ENCODE results near the gene PLD4.

The PLD4 gene

DNA sequence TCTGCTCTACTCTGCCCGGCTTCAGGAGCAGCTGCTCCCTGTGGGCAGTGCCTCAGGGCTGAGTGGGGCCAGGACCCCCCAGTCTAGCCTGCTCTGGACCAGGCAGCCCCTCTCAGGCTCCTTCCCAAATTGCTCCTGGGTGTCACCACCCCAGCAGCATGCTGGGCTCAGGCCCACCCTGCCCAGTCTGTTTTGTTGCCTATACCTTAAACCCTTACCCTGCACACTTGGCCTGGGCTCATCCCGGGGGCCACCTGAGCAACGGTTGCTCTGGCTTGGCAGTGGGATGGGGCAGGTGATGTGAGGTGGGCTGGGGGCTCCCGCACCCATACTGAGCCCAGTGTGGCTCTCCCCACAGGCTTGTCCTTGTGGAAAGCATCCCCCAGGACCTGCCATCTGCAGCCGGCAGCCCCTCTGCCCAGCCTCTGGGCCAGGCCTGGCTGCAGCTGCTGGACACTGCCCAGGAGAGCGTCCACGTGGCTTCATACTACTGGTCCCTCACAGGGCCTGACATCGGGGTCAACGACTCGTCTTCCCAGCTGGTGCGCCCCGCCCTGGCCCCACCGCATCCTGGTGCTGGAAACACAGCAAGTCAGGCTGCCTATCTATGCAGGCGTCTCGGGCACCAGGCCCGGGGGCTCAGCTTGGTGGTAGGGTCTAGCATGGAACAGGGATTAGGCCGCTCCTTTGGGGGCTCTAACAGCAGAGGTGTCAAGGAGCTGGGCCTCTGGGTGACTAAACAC, 3.9 kb downstream of the PLD4 start:
- Histone ChIP-seq H3K9me3 (ENCODE audit: insufficient read depth, low read length) (no peaks in the 10 kb centered on the region), H3K27ac (ENCODE audit: low read depth, low read length) (no peak overlapping the region), H3K4me3 (ENCODE audit: insufficient read depth, low read length, poor library complexity, severe bottlenecking) (no peak overlapping the region), H3F3A (ENCODE audit: insufficient read depth) (no peaks in the 10 kb centered on the region), H3K36me3 (ENCODE audit: low read length) (no peaks in the 10 kb centered on the region), H3K27me3 (ENCODE audit: low read length) (no peaks in the 10 kb centered on the region), H3K79me2 (ENCODE audit: insufficient read depth, low read length) (no peaks in the 10 kb centered on the region), H3K9me2 (replicated peaks; ENCODE audit: insufficient read depth, low read length) (no peaks in the 10 kb centered on the region), H2AFZ (ENCODE audit: low read depth, low read length, severe bottlenecking) (no peak overlapping the region), H3K9ac (ENCODE audit: low read length) (no peak overlapping the region), H3K4me2 (ENCODE audit: low read depth, low read length, poor library complexity, severe bottlenecking) (no peak overlapping the region), H4K20me1 (ENCODE audit: low read depth, low read length) (no peaks in the 10 kb centered on the region)
- no peak for TF ChIP-seq EZH2phosphoT487 (conservative IDR thresholded peaks at IDR 0.05; ENCODE audit: low read length)
- TF ChIP-seq, protein P1, sequence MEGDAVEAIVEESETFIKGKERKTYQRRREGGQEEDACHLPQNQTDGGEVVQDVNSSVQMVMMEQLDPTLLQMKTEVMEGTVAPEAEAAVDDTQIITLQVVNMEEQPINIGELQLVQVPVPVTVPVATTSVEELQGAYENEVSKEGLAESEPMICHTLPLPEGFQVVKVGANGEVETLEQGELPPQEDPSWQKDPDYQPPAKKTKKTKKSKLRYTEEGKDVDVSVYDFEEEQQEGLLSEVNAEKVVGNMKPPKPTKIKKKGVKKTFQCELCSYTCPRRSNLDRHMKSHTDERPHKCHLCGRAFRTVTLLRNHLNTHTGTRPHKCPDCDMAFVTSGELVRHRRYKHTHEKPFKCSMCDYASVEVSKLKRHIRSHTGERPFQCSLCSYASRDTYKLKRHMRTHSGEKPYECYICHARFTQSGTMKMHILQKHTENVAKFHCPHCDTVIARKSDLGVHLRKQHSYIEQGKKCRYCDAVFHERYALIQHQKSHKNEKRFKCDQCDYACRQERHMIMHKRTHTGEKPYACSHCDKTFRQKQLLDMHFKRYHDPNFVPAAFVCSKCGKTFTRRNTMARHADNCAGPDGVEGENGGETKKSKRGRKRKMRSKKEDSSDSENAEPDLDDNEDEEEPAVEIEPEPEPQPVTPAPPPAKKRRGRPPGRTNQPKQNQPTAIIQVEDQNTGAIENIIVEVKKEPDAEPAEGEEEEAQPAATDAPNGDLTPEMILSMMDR (IDR thresholded peaks at IDR 0.05; ENCODE audit: insufficient read depth, low read length, poor library complexity, severe bottlenecking) = no peak

DNA sequence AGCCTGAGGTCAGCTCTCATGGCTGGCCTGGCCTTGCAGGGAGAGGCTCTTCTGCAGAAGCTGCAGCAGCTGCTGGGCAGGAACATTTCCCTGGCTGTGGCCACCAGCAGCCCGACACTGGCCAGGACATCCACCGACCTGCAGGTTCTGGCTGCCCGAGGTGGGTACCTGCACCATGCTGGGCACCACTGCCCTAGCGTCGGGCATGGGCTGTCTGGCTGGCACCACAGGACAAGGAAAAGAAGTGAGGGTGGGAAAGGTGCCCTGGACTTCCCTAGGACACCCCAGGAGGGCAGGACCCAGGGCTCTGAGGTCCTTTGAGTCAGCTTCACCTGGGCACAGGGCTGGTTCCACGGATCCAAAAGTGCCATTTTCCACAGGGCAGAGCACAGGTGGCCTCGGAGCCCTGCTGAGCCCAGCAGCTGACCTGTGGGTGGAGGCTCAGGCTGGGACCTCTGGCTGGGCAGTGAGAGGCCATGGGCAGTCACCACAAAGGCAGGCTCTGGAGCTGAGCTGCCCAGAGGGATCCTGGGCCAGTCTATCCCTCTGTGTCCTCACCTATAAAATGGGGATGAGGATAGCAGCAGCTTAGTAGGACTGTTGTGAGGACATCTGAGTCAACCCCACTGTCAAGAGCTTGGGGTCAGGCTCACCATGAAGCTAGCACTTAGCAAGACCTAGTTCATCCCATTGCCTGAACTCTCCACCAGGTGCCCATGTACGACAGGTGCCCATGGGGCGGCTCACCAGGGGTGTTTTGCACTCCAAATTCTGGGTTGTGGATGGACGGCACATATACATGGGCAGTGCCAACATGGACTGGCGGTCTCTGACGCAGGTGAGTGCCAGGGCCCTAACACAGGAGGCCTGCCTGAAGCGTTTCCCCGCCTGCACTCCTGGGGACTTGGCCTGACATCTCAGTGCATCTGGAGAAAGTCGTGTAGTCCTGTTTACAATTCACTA, 4.9 kb downstream of the PLD4 start:
- no peak overlapping the region for H2AFZ ChIP-seq (ENCODE audit: low read depth, low read length, severe bottlenecking)
- H3K9me3 ChIP-seq (ENCODE audit: insufficient read depth, low read length) = no peaks in the 10 kb centered on the region
- H3K4me2 ChIP-seq (ENCODE audit: low read depth, low read length, poor library complexity, severe bottlenecking) = no peak overlapping the region
- H3F3A ChIP-seq (ENCODE audit: insufficient read depth) = no peaks in the 10 kb centered on the region
- H3K4me3 ChIP-seq (ENCODE audit: insufficient read depth, low read length, poor library complexity, severe bottlenecking) = no peak overlapping the region
- no peaks in the 10 kb centered on the region for H3K79me2 ChIP-seq (ENCODE audit: insufficient read depth, low read length)
- H3K27me3 ChIP-seq (ENCODE audit: low read length) = no peaks in the 10 kb centered on the region
- H3K36me3 ChIP-seq (ENCODE audit: low read length) = no peaks in the 10 kb centered on the region
- H3K9me2 ChIP-seq (replicated peaks; ENCODE audit: insufficient read depth, low read length) = no peaks in the 10 kb centered on the region
- H3K9ac ChIP-seq (ENCODE audit: low read length) = no peak overlapping the region
- no peak overlapping the region for H3K27ac ChIP-seq (ENCODE audit: low read depth, low read length)
- H4K20me1 ChIP-seq (ENCODE audit: low read depth, low read length) = no peaks in the 10 kb centered on the region
- no peak for TF ChIP-seq EZH2phosphoT487 (conservative IDR thresholded peaks at IDR 0.05; ENCODE audit: low read length)
- TF ChIP-seq, protein P1 (IDR thresholded peaks at IDR 0.05; ENCODE audit: insufficient read depth, low read length, poor library complexity, severe bottlenecking) = no peak

DNA sequence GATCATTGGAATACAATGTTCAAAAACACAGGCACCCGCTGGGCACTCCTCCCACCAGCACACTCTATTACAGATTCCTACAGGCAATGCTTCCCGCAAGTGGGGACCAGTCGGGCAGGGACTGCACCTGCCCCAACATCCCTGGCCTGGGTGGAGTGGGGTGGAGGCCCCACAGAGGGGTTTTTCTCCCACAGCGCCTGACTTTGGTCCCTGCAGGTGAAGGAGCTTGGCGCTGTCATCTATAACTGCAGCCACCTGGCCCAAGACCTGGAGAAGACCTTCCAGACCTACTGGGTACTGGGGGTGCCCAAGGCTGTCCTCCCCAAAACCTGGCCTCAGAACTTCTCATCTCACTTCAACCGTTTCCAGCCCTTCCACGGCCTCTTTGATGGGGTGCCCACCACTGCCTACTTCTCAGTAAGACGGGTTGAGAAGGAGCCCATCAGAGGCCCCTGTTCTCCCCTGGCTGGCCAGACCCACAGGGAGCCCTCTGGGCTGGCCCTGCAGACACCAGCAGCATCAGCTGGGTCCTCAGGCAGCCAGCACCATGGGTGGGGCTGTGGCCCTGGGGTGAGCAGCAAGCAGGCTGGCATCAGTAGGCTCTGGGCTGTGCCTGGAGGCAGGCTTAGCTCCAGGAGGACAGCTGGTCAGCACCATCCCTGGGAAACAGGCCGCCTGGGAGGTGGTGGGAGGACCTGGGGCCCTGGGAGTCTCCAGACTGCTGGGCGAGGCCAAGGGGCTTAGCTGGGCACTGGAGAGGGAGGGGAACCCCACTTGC, 6.0 kb downstream of the PLD4 start:
- no peak overlapping the region for H2AFZ ChIP-seq (ENCODE audit: low read depth, low read length, severe bottlenecking)
- no peaks in the 10 kb centered on the region for H3K27me3 ChIP-seq (ENCODE audit: low read length)

More for the DNA sequence above, 6.0 kb downstream of the PLD4 start:
- H3K79me2 ChIP-seq (ENCODE audit: insufficient read depth, low read length) = no peaks in the 10 kb centered on the region
- TF ChIP-seq EZH2phosphoT487 (conservative IDR thresholded peaks at IDR 0.05; ENCODE audit: low read length) = no peak
- TF ChIP-seq, protein P1 (IDR thresholded peaks at IDR 0.05; ENCODE audit: insufficient read depth, low read length, poor library complexity, severe bottlenecking) = no peak
- H3K36me3 ChIP-seq (ENCODE audit: low read length) = no peaks in the 10 kb centered on the region
- no peaks in the 10 kb centered on the region for H3K9me2 ChIP-seq (replicated peaks; ENCODE audit: insufficient read depth, low read length)
- H3K27ac ChIP-seq (ENCODE audit: low read depth, low read length) = no peak overlapping the region
- H4K20me1 ChIP-seq (ENCODE audit: low read depth, low read length) = no peaks in the 10 kb centered on the region
- H3K4me2 ChIP-seq (ENCODE audit: low read depth, low read length, poor library complexity, severe bottlenecking) = no peak overlapping the region
- H3K9me3 ChIP-seq (ENCODE audit: insufficient read depth, low read length) = no peaks in the 10 kb centered on the region
- no peak overlapping the region for H3K4me3 ChIP-seq (ENCODE audit: insufficient read depth, low read length, poor library complexity, severe bottlenecking)
- no peak overlapping the region for H3K9ac ChIP-seq (ENCODE audit: low read length)
- H3F3A ChIP-seq (ENCODE audit: insufficient read depth) = no peaks in the 10 kb centered on the region
